Neural progenitor cell (in vitro differentiated cells): Measurements from ENCODE around the gene PCDH9. TPM values are rescaled to one million over a fixed set of nuclear protein-coding genes. Genes with fewer than 3 reads are reported as not detected.
A peak's percentile ranks its signal among the peaks of the same experiment; 100 is the strongest.

Experiments
- DNase-seq: peaks from one replicate; pipeline ENCODE4 v3.0.0-alpha.2; 2016; ENCODE audit warnings: low spot score
- H2AFZ ChIP-seq: fragments of 200-600 bp; sonication (generic); replicated peaks from 2 replicates; pipeline ENCODE4 v1.6.1; 2016; ENCODE audit warnings: antibody characterized with exemption
- H3F3A ChIP-seq: fragments of 200-600 bp; sonication (generic); 2 replicates; pipeline ENCODE4 v1.6.1; 2016; ENCODE audit warnings: antibody characterized with exemption, low read depth
- H3K27ac ChIP-seq: fragments of 200-600 bp; sonication (generic); 2 replicates; pipeline ENCODE4 v1.5.1; 2016; ENCODE audit warnings: mild to moderate bottlenecking
- H3K27me3 ChIP-seq: fragments of 200-600 bp; sonication (generic); 2 replicates; pipeline ENCODE4 v1.6.1; 2016; ENCODE audit warnings: mild to moderate bottlenecking, moderate library complexity
- H3K36me3 ChIP-seq: fragments of 200-600 bp; sonication (generic); 2 replicates; pipeline ENCODE4 v1.5.1; 2016
- H3K4me1 ChIP-seq: fragments of 200-600 bp; sonication (generic); 2 replicates; pipeline ENCODE4 v1.6.1; 2016; ENCODE audit warnings: mixed run types
- H3K4me2 ChIP-seq: fragments of 200-600 bp; sonication (generic); 2 replicates; pipeline ENCODE4 v1.6.1; 2016
- H3K4me3 ChIP-seq: fragments of 200-600 bp; sonication (generic); 2 replicates; pipeline ENCODE4 v1.5.1; 2016
- H3K79me2 ChIP-seq: fragments of 200-600 bp; sonication (generic); 2 replicates; pipeline ENCODE4 v1.6.1; 2016; ENCODE audit warnings: low read depth
- H3K9ac ChIP-seq: fragments of 200-600 bp; sonication (generic); 2 replicates; pipeline ENCODE4 v1.6.1; 2016
- H3K9me3 ChIP-seq: fragments of 200-600 bp; sonication (generic); 2 replicates; pipeline ENCODE4 v1.5.1; 2016; ENCODE audit warnings: low read depth
- H4K20me1 ChIP-seq: fragments of 200-600 bp; sonication (generic); 2 replicates; pipeline ENCODE4 v1.6.1; 2016; ENCODE audit warnings: low read depth
- H3K27ac Mint-ChIP-seq: 3 replicates; pipeline ENCODE4 v1.8.0; 2021; ENCODE audit warnings: mixed read lengths
- H3K27me3 Mint-ChIP-seq: 2 replicates; pipeline ENCODE4 v1.8.0; 2022; ENCODE audit warnings: low read depth, mild to moderate bottlenecking, inconsistent platforms, moderate library complexity, mixed read lengths; ENCODE audit not compliant: insufficient read depth
- H3K36me3 Mint-ChIP-seq: 3 replicates; pipeline ENCODE4 v1.8.0; 2021; ENCODE audit warnings: mixed read lengths
- H3K4me1 Mint-ChIP-seq: 3 replicates; pipeline ENCODE4 v1.8.0; 2021; ENCODE audit warnings: mixed read lengths
- H3K4me3 Mint-ChIP-seq: 3 replicates; pipeline ENCODE4 v1.8.0; 2021; ENCODE audit warnings: mild to moderate bottlenecking, moderate library complexity, mixed read lengths
- H3K9me3 Mint-ChIP-seq: 3 replicates; pipeline ENCODE4 v1.8.0; 2020; ENCODE audit warnings: mixed read lengths
- EZH2 ChIP-seq: fragments of 200-600 bp; sonication (generic); IDR thresholded peaks from 2 replicates; pipeline ENCODE4 v1.6.1; 2017; ENCODE audit warnings: antibody characterized with exemption, mild to moderate bottlenecking, moderate library complexity
- EZH2phosphoT487 ChIP-seq: fragments of 200-600 bp; sonication (generic); IDR thresholded peaks from 2 replicates; pipeline ENCODE4 v1.6.1; 2017; ENCODE audit warnings: antibody characterized with exemption
- total RNA-seq: library from RNA; depleted of rRNA; stranded (reverse); fragments of >200 nt; gene quantifications from 2 replicates; pipeline ENCODE4 v1.2.3, GENCODE V29; 2015; ENCODE audit warnings: low replicate concordance
- TF ChIP-seq, protein P1 (sequence below): fragments of 200-600 bp; sonication (generic); IDR thresholded peaks from 2 replicates; pipeline ENCODE4 v1.5.1; 2017; ENCODE audit warnings: antibody characterized with exemption, mild to moderate bottlenecking

The PCDH9 gene
- total RNA-seq, 1 donor from 2014 or later = 0.24 TPM

DNA sequence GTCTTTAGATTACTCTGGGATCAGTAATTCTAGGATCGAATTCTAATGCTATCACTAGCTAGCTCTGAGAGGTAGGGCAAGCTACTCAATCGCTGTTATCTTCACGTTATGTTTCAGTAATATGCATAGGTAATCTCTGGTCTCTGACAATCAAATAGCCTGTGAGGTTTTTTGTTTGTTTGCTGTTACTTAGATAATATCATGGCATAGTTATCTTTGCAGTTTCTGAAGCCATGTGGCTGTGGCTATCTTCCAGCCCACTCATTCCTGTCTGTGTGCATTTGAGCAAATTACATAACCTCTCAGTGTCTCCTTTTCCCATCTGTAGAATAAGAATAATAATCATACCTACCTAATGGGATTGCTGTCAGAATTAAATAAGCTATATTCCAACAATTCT, 330.2 kb downstream of the PCDH9 start:
- Mint-ChIP-seq H3K4me1 (peaks cover 3% of the 10 kb centered on the region), H3K9me3 (no peaks in the 10 kb centered on the region), H3K36me3 (no peaks in the 10 kb centered on the region), H3K27me3 (peaks cover 3% of the 10 kb centered on the region), H3K4me3 (no peak overlapping the region), H3K27ac (no peak overlapping the region)
- Histone ChIP-seq H3K4me2 (no peak overlapping the region), H3K4me3 (no peak overlapping the region), H3K9me3 (no peaks in the 10 kb centered on the region), H3K9ac (no peak overlapping the region), H3K27ac (no peak overlapping the region), H3K79me2 (no peaks in the 10 kb centered on the region), H3K4me1 (no peaks in the 10 kb centered on the region), H3K27me3 (no peaks in the 10 kb centered on the region), H4K20me1 (no peaks in the 10 kb centered on the region), H3F3A (no peaks in the 10 kb centered on the region), H3K36me3 (no peaks in the 10 kb centered on the region), H2AFZ (no peak overlapping the region)
- TF ChIP-seq, protein P1, sequence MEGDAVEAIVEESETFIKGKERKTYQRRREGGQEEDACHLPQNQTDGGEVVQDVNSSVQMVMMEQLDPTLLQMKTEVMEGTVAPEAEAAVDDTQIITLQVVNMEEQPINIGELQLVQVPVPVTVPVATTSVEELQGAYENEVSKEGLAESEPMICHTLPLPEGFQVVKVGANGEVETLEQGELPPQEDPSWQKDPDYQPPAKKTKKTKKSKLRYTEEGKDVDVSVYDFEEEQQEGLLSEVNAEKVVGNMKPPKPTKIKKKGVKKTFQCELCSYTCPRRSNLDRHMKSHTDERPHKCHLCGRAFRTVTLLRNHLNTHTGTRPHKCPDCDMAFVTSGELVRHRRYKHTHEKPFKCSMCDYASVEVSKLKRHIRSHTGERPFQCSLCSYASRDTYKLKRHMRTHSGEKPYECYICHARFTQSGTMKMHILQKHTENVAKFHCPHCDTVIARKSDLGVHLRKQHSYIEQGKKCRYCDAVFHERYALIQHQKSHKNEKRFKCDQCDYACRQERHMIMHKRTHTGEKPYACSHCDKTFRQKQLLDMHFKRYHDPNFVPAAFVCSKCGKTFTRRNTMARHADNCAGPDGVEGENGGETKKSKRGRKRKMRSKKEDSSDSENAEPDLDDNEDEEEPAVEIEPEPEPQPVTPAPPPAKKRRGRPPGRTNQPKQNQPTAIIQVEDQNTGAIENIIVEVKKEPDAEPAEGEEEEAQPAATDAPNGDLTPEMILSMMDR = no peak
- TF ChIP-seq EZH2 = no peak
- no peak for TF ChIP-seq EZH2phosphoT487
- DNase-seq = no peak

DNA sequence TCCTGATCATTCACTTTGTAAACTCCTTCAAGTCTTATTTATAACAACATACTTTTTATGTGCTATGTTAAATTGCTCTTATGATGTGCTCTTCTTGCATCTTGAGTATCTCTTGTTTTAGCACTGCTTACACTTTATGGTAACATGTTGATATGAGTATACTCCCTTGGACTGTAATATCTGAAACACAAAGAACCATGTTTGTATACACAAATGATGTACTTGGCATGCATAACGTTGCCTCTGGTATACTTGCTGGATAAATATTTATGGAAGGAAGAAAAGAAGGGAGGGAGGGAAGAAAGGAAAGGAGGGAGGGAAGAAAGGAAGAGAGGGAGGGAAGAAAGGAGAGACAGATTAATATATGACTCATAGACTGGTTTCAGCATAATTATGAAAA, 333.2 kb downstream of the PCDH9 start:
- no peaks in the 10 kb centered on the region for H3K27me3 ChIP-seq
- no peaks in the 10 kb centered on the region for H3K36me3 ChIP-seq
- no peak overlapping the region for H3K4me3 ChIP-seq
- H4K20me1 ChIP-seq = no peaks in the 10 kb centered on the region
- H3K4me1 ChIP-seq = no peaks in the 10 kb centered on the region
- Mint-ChIP-seq H3K27me3 (peaks cover 3% of the 10 kb centered on the region), H3K4me3 (no peak overlapping the region), H3K4me1 (peaks cover 3% of the 10 kb centered on the region), H3K27ac (no peak overlapping the region), H3K36me3 (no peaks in the 10 kb centered on the region), H3K9me3 (no peaks in the 10 kb centered on the region)
- H3K27ac ChIP-seq = no peak overlapping the region
- H3K4me2 ChIP-seq = no peak overlapping the region
- DNase-seq = no peak
- no peak overlapping the region for H2AFZ ChIP-seq
- no peak for TF ChIP-seq EZH2
- TF ChIP-seq, protein P1 = no peak
- no peak for TF ChIP-seq EZH2phosphoT487
- no peak overlapping the region for H3K9ac ChIP-seq
- no peaks in the 10 kb centered on the region for H3K79me2 ChIP-seq
- H3F3A ChIP-seq = no peaks in the 10 kb centered on the region
- H3K9me3 ChIP-seq = no peaks in the 10 kb centered on the region

DNA sequence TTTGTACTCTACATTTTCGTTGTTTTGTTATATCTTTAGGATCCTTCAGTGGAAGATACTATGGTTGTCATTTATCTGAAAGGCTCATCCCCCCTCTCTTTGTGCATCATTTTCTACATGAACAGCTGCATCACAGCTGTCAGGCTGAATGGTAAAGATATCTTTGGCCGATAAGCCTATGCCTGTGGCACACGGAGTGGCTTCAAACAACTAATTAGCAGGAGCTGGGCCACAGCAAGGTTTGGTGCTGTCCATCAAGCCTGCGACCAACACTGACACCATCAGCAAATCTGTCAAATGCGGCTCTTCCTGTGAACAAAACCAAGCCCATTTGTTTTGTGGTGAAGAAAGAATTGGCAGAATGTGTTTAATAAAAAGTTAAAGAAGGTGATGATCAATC, 334.4 kb downstream of the PCDH9 start:
- no peaks in the 10 kb centered on the region for H3F3A ChIP-seq
- H3K36me3 ChIP-seq = no peaks in the 10 kb centered on the region
- Mint-ChIP-seq H3K4me3 (no peak overlapping the region), H3K36me3 (no peaks in the 10 kb centered on the region), H3K27me3 (peaks cover 3% of the 10 kb centered on the region), H3K4me1 (peaks cover 3% of the 10 kb centered on the region), H3K9me3 (no peaks in the 10 kb centered on the region), H3K27ac (no peak overlapping the region)
- H3K4me2 ChIP-seq = no peak overlapping the region
- TF ChIP-seq EZH2phosphoT487 = no peak
- TF ChIP-seq, protein P1 = no peak
- no peak for TF ChIP-seq EZH2
- no peak overlapping the region for H3K9ac ChIP-seq
- H3K4me1 ChIP-seq = no peaks in the 10 kb centered on the region
- no peaks in the 10 kb centered on the region for H3K9me3 ChIP-seq
- DNase-seq = peak; percentile 9
- no peaks in the 10 kb centered on the region for H3K79me2 ChIP-seq
- no peaks in the 10 kb centered on the region for H4K20me1 ChIP-seq
- H3K4me3 ChIP-seq = no peak overlapping the region
- no peak overlapping the region for H3K27ac ChIP-seq
- no peaks in the 10 kb centered on the region for H3K27me3 ChIP-seq
- H2AFZ ChIP-seq = no peak overlapping the region
